ENCODE measurements around the gene L3MBTL3.

GRCh38 chr6:130115036-130115435, 96.7 kb downstream of the L3MBTL3 start:
- TF ChIP-seq RARB (CRISPR knock-in tag; IDR thresholded peaks at IDR 0.05) (no peak), ZFP3 (CRISPR knock-in tag; IDR thresholded peaks at IDR 0.05) (no peak), TCF4 (CRISPR knock-in tag; IDR thresholded peaks at IDR 0.05; ENCODE audit: borderline replicate concordance) (no peak), PATZ1 (CRISPR knock-in tag; IDR thresholded peaks at IDR 0.05; ENCODE audit: borderline replicate concordance) (no peak), ZNF8 (CRISPR knock-in tag; IDR thresholded peaks at IDR 0.05) (no peak), CREB5 (CRISPR knock-in tag; IDR thresholded peaks at IDR 0.05; ENCODE audit: low read depth) (no peak), ZFP30 (CRISPR knock-in tag; IDR thresholded peaks at IDR 0.05) (no peak), BACH2 (CRISPR knock-in tag; IDR thresholded peaks at IDR 0.05; ENCODE audit: borderline replicate concordance) (no peak), PPARA (CRISPR knock-in tag; IDR thresholded peaks at IDR 0.05; ENCODE audit: borderline replicate concordance) (no peak), OSR1 (CRISPR knock-in tag; IDR thresholded peaks at IDR 0.05) (no peak)
